LNCaP clone FGC (cell line): ENCODE results near the gene TRPV3.

ENCODE experiments used
- DNase-seq: peaks from one replicate; pipeline ENCODE4 v3.0.0-alpha.2; 2011; ENCODE audit warnings: low read depth
- H3K4me3 ChIP-seq: 2 replicates; pipeline ENCODE4 v1.5.1; 2011; ENCODE audit warnings: mild to moderate bottlenecking, low read depth, low read length, control low read depth
- TF ChIP-seq, protein P1 (sequence below): IDR thresholded peaks from 2 replicates; pipeline ENCODE4 v1.5.1; 2012; ENCODE audit warnings: mild to moderate bottlenecking; ENCODE audit not compliant: control insufficient read depth, insufficient read depth; ENCODE audit errors: extremely low read depth

The TRPV3 gene

DNA sequence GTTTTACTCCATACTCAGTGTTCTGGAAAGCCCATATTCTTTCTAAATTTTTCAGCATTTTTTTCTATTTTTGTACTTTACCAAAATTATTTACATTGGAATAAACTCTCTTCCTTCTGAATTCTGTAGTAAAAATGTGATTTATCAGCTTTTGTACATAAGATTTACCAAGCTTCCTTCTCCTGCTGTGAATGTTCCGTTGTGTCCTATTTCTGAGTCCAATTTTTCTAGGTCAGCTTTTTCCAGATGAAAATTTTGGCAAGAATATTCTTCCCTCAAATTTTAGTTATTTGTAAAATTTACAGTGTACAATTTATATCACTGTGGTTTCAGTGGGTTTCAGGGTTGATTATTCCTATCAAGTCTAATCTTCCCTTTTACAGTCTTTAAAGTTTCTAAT, 54.3 kb downstream of the TRPV3 start:
- H3K4me3 ChIP-seq: no peak overlapping the region
- DNase-seq: no peak
- TF ChIP-seq, protein P1, sequence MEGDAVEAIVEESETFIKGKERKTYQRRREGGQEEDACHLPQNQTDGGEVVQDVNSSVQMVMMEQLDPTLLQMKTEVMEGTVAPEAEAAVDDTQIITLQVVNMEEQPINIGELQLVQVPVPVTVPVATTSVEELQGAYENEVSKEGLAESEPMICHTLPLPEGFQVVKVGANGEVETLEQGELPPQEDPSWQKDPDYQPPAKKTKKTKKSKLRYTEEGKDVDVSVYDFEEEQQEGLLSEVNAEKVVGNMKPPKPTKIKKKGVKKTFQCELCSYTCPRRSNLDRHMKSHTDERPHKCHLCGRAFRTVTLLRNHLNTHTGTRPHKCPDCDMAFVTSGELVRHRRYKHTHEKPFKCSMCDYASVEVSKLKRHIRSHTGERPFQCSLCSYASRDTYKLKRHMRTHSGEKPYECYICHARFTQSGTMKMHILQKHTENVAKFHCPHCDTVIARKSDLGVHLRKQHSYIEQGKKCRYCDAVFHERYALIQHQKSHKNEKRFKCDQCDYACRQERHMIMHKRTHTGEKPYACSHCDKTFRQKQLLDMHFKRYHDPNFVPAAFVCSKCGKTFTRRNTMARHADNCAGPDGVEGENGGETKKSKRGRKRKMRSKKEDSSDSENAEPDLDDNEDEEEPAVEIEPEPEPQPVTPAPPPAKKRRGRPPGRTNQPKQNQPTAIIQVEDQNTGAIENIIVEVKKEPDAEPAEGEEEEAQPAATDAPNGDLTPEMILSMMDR: no peak

DNA sequence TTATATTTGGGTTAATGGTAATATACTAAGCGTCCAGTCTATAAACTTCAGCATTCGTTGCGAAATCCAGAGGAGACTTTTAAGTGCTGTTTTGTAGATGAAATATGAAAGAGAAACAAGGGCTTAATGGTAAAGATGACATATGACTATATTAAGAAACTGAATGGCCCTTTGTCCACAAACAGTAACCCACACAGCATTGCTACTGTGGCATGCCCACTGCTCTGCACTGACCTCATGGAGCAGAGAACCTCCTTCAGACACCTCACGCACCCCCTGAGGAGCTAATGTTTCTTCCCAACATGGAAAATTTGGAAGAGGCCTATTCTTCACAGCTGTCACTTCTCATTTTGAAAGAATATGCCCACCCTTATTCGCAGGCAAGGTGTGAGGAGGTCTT, 55.1 kb downstream of the TRPV3 start:
- H3K4me3 ChIP-seq: no peak overlapping the region
- TF ChIP-seq, protein P1: no peak
- DNase-seq: no peak

DNA sequence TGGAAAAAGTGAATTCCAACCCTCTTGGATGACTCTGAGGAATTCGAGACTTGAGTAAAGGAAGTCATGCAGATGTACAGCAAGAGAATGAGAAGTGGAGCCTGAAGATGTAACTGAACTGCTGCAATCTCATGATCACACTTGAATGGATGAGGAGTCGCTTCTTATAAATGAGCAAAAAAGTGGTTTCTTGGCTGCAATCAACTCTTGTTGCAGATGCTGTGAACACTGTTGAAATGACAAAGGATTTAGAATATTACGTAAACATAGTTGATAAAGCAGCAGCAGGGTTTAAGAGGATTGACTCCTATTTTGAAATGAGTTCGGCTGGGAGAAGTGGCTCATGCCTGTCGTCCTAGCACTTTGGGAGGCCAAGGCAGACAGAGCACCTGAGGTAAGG, 56.3 kb downstream of the TRPV3 start:
- TF ChIP-seq, protein P1: no peak
- no peak for DNase-seq

DNA sequence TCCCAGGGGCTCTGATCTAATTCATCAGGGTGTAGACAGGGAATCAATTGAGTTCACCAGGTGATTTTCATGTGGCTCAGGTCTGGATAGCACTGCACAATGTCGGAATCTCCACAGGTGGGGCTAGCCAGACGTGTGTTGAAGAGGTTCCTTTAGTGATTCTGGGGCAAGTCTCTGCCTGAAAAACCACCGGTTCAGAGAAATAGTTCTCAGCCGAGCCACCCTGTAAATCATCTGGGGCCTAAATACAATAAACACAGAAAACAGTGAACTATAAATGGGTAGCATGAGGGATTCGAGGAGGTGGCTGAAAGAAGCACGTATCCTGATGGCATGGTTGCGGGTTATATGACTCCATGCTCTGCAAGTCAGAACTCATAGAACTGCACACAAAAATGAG, 60.5 kb downstream of the TRPV3 start:
- DNase-seq: no peak
- TF ChIP-seq, protein P1: no peak
- no peak overlapping the region for H3K4me3 ChIP-seq

More for the DNA sequence above, 56.3 kb downstream of the TRPV3 start:
- H3K4me3 ChIP-seq: no peak overlapping the region

DNA sequence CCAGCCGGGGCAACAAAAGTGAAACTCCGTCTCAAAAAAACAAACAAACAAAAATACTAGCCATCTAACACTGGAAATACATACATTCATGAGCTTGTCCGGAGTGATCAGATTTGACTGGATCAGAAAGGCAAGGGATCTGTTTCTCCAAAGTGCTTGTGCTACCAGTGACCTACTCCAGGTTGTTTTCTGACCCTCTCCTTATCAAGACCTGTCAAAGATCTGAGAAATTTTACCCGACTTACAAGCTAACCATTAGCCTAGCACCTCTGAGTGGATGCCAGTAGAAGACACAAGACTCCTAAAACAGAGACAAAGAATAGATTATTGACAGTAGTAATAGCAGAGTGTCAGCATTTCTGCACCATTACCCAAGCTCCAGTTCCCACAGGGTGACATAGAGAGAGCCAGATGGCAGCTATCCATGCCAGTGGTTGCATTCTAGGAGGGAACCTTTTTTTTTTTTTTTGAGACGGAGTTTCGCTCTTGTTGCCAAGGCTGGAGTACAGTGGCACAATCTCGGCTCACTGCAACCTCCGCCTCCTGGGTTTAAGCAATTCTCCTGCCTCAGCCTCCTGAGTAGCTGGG, 72.0 kb downstream of the TRPV3 start:
- TF ChIP-seq, protein P1: no peak
- no peak for DNase-seq
- H3K4me3 ChIP-seq: no peak overlapping the region

DNA sequence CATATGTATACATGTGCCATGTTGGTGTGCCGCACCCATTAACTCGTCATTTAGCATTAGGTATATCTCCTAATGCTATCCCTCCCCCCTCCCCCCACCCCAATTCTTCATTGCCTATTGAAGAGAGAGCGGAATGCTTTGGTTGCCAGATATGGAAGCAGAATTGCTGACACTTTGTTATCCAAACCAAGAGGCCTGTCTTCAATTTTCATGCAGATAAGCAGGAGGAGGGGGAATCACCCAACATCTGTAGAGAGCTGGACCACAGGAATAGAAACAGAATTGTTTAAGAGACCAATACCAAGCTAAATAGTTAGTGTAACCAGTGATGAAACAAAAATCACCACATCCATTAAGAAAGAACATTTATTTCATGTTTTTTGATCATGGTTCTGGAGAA, 74.8 kb downstream of the TRPV3 start:
- H3K4me3 ChIP-seq: no peak overlapping the region
- no peak for DNase-seq
- TF ChIP-seq, protein P1: no peak

DNA sequence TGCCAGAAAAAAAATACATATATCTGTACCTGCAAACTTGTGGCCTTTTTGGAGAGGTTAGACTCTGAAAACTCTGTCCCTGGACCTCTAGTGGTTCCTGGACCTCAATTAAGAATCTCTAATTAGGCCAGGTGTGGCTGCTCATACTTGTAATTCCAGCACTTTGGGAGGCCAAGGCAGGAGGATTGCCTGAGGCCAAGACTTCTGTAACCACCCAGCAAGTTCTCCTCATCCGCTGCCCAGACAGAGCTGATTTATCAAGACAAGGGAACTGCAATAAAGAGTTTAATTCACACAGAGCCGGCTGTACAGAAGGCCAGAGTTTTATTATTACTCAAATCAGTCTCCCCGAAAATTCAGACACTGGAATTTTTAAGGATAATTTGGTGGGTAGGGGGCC, 77.6 kb downstream of the TRPV3 start:
- no peak overlapping the region for H3K4me3 ChIP-seq
- no peak for DNase-seq
- TF ChIP-seq, protein P1: no peak
